ENCODE measurements around the gene EIF6. TPM values are rescaled to one million over a fixed set of nuclear protein-coding genes. Genes with fewer than 3 reads are reported as not detected.

Gene EIF6
- total and polyA plus RNA-seq, 2 donors (not counting 1 experiment from before 2014, with no cell fraction given) = 74.1 to 81.2 TPM

DNA sequence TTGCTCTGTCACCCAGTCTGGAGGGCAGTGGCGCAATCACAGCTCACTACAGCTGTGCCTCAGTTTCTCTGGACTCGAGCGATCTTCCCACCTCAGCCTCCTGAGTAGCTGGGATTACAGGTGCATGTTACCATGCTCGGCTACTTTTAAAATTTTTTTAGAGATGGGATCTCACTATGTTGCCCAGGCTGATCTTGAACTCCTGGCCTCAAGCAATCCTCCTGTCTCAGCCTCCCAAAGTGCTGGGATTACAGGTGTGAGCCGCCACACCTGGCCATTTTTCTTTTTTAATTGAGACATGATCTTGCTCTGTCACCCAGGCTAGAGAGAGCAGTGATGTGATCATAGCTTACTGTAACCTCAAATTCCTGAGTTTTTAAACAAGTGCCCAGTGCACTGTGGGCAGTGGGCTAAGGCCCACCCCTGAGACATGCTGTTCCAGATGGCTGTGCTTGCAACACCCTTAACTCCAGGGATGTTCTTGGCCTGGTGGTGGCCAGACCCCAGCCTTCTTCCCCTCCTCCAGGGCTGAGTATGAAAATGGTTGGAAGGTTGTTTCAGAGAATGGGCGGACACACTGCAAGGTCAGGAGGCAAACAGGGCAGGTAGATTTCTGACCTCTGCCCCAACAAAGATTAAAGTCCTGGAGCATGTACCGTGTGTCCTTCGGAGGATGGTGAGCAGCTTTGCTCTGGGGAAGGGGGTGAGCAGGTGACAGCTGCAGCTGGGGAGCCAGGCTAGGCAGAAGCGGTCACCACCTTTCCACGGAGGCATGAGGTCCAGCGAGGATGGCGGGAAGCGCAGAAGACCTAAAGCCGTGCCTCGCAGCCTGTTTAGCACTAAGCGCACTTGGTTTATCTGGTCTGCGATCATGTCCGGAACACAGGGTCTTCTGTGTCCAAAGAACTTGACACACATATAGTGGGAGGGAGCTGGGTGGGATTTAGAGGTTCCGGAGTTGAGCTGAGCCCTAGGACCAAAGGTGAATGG, 9.0 kb upstream of the EIF6 start:
- intact Hi-C loops (cut with micrococcal nuclease) = no loop called here
- Histone ChIP-seq H3K4me2 (replicated peaks; ENCODE audit: low read depth, low read length, poor library complexity, severe bottlenecking) (no peak overlapping the region), H4K20me1 (ENCODE audit: control insufficient read depth, insufficient read depth, low read length, poor library complexity, severe bottlenecking) (no peaks in the 10 kb centered on the region), H3K4me1 (ENCODE audit: control insufficient read depth in 2 of 2, insufficient read depth in 2 of 2, low read length in 2 of 2) (no peaks in the 10 kb centered on the region), H3K4me3 (ENCODE audit: control extremely low read depth in 1 of 5, extremely low read depth in 1 of 5, insufficient read depth in 1 of 5, low read depth in 2 of 5, low read length in 4 of 5) (no peak overlapping the region), H3K9me3 (ENCODE audit: control extremely low read depth in 1 of 3, control insufficient read depth in 2 of 3, insufficient read depth in 1 of 3, low read length in 2 of 3) (no peaks in the 10 kb centered on the region), H3K27me3 (replicated peaks in 1 of 4; ENCODE audit: control extremely low read depth in 1 of 4, control insufficient read depth in 3 of 4, insufficient read depth in 4 of 4, low read length in 3 of 4) (peaks cover 0 to 12% (median 3%) of the 10 kb centered on the region in 4 experiments), H2AFZ (ENCODE audit: insufficient read depth, low read depth, low read length, poor library complexity, severe bottlenecking) (no peak overlapping the region), H3K36me3 (replicated peaks in 1 of 2; ENCODE audit: control extremely low read depth in 1 of 2, control insufficient read depth in 1 of 2, extremely low read depth in 1 of 2, insufficient read depth in 2 of 2, low read length in 1 of 2) (no peaks in the 10 kb centered on the region), H3K27ac (ENCODE audit: low read length in 2 of 2) (no peak overlapping the region), H3K9ac (ENCODE audit: low read length) (no peak overlapping the region), H3K79me2 (ENCODE audit: control insufficient read depth, insufficient read depth, low read length) (no peaks in the 10 kb centered on the region)
- ATAC-seq (ENCODE audit: low read depth) (no peak), DNase-seq (no peak)
- TF ChIP-seq, protein P1, sequence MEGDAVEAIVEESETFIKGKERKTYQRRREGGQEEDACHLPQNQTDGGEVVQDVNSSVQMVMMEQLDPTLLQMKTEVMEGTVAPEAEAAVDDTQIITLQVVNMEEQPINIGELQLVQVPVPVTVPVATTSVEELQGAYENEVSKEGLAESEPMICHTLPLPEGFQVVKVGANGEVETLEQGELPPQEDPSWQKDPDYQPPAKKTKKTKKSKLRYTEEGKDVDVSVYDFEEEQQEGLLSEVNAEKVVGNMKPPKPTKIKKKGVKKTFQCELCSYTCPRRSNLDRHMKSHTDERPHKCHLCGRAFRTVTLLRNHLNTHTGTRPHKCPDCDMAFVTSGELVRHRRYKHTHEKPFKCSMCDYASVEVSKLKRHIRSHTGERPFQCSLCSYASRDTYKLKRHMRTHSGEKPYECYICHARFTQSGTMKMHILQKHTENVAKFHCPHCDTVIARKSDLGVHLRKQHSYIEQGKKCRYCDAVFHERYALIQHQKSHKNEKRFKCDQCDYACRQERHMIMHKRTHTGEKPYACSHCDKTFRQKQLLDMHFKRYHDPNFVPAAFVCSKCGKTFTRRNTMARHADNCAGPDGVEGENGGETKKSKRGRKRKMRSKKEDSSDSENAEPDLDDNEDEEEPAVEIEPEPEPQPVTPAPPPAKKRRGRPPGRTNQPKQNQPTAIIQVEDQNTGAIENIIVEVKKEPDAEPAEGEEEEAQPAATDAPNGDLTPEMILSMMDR (IDR thresholded peaks at IDR 0.05) = no peak
- TF ChIP-seq EZH2 (IDR thresholded peaks at IDR 0.05; ENCODE audit: borderline replicate concordance, insufficient read depth, low read depth, low read length, poor library complexity, severe bottlenecking) = no peak
- Mint-ChIP-seq H3K27ac (no peak overlapping the region), H3K4me1 (no peaks in the 10 kb centered on the region), H3K9me3 (ENCODE audit: insufficient read depth) (no peaks in the 10 kb centered on the region), H3K27me3 (peaks cover 24% of the 10 kb centered on the region), H3K4me3 (no peak overlapping the region)
- POLR2A ChIA-PET = no interaction called here
- 96% methylated on average over 19 of the region's 19 CpGs for WGBS (ENCODE audit: insufficient coverage)
- CTCF ChIA-PET = interaction anchor here (1.7 to 2.5 kb wide), 2 partner anchors 9 to 10 kb away, joined by 5 to 6 read pairs; no protein-coding TSS in a partner anchor

All from B cell (primary cell).